Esophagus muscularis mucosa (tissue), 3 donors: ENCODE results near the gene TNNT2.

Source experiments
- EP300 ChIP-seq: sonication (generic); formaldehyde crosslinking; IDR thresholded peaks from one replicate; pipeline ENCODE4 v1.6.1; 2017; ENCODE audit warnings: antibody characterized with exemption
- POLR2A ChIP-seq: fragments of 450-650 bp; IDR thresholded peaks from one replicate; pipeline ENCODE4 v1.6.1; 2017; ENCODE audit warnings: antibody characterized with exemption, moderate library complexity, mild to moderate bottlenecking, low read depth
- POLR2AphosphoS5 ChIP-seq, 2 donors: sonication (generic); formaldehyde crosslinking; IDR thresholded peaks; one replicate each; pipeline ENCODE4 v1.6.1; 2017; ENCODE audit warnings: antibody characterized with exemption in 2 of 2

GRCh38 chr1:201400852-201401230 is 23.4 kb upstream of the TNNT2 start:
- TF ChIP-seq POLR2A (no peak), EP300 (no peak), POLR2AphosphoS5 (IDR thresholded peaks at IDR 0.05) (no peak)
